H7 (cell line): Measurements from ENCODE around the gene PRRG4. TPM values are rescaled to one million over a fixed set of nuclear protein-coding genes. Genes with fewer than 3 reads are reported as not detected.
A peak's percentile ranks its signal among the peaks of the same experiment; 100 is the strongest.
"Not testable (repeated sequence)": the region's sequence is repeated elsewhere in the genome, so short reads cannot be mapped to it uniquely, and the experiment has no call there.

Experiments used
- DNase-seq: peaks from one replicate; pipeline ENCODE4 v3.0.0; 2012
- H3K27me3 ChIP-seq: 2 replicates; pipeline ENCODE4 v1.6.0; 2011; ENCODE audit warnings: mild to moderate bottlenecking, low read length; ENCODE audit not compliant: control insufficient read depth, insufficient read depth
- H3K36me3 ChIP-seq: replicated peaks from 2 replicates; pipeline ENCODE4 v1.5.1; 2011; ENCODE audit warnings: low read length; ENCODE audit not compliant: control insufficient read depth, insufficient read depth
- H3K4me3 ChIP-seq: 2 replicates; pipeline ENCODE4 v1.5.1; 2011; ENCODE audit warnings: low read depth, mild to moderate bottlenecking, control low read depth, low read length, moderate library complexity; ENCODE audit not compliant: insufficient read depth
- total RNA-seq: library from RNA; depleted of rRNA; stranded (reverse); fragments of >200 nt; shearing (Covaris generic); gene quantifications from 2 replicates; pipeline ENCODE4 v1.2.3, GENCODE V29; 2014

The PRRG4 gene
- total RNA-seq, 1 experiment from 2014 or later: 0.35 TPM

DNA sequence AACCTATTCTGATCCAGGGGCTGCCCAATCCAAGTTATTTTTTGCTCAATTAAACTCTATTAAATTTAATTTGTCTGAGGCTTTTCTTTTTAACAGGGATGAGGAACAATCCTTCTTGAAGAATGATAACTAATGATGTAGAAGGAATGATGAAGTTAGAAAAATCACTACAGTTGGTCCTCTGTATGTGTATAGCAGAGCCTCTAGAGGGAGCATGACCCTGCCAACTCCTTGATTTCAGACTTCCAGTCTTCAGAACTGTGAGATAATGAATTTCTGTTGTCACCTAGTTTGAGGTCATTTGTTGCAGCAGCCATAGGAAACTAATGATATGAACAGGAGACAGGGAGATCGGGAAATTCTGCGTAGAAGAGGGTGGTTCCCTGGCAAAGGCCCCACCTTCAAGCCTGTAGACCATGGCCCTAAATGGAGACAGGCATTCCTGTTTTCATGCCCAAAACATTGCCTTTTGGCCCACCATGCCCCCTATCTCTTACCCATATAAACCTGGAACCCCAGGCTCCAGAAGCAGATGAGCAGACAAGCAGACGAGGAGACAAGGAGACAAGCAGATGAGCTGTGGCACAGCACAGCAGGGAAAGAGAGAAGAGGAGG is 55.1 kb downstream of the PRRG4 start:
- DNase-seq: peak; percentile 29

GRCh38 chr11:32885556-32885955 is 55.8 kb downstream of the PRRG4 start:
- Histone ChIP-seq H3K27me3 (no peaks in the 10 kb centered on the region), H3K36me3 (no peaks in the 10 kb centered on the region), H3K4me3 (no peak overlapping the region)
- no peak for DNase-seq

More for the DNA sequence above, 55.1 kb downstream of the PRRG4 start:
- no peaks in the 10 kb centered on the region for H3K27me3 ChIP-seq
- H3K4me3 ChIP-seq: no peak overlapping the region
- no peaks in the 10 kb centered on the region for H3K36me3 ChIP-seq

DNA sequence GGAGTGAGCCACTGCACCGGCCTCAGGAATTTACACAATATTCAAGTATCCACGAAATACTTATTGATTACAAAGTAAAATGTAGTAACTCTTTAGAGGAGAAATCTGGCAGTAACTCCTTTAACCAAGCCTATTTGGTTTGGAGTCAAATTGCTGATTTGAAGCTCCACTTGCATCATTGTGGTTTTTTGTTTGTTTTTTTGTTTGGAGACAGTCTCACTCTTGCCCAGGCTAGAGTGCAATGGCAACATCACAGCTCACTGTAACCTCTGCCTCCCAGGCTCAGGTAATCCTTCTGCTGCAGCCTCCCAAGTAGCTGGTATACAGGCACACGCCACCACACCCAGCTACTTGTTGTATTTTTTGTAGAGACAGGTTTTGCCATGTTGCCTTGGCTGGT is 56.5 kb downstream of the PRRG4 start:
- H3K27me3 ChIP-seq: no peaks in the 10 kb centered on the region
- H3K36me3 ChIP-seq: no peaks in the 10 kb centered on the region
- no peak for DNase-seq
- H3K4me3 ChIP-seq: no peak overlapping the region

DNA sequence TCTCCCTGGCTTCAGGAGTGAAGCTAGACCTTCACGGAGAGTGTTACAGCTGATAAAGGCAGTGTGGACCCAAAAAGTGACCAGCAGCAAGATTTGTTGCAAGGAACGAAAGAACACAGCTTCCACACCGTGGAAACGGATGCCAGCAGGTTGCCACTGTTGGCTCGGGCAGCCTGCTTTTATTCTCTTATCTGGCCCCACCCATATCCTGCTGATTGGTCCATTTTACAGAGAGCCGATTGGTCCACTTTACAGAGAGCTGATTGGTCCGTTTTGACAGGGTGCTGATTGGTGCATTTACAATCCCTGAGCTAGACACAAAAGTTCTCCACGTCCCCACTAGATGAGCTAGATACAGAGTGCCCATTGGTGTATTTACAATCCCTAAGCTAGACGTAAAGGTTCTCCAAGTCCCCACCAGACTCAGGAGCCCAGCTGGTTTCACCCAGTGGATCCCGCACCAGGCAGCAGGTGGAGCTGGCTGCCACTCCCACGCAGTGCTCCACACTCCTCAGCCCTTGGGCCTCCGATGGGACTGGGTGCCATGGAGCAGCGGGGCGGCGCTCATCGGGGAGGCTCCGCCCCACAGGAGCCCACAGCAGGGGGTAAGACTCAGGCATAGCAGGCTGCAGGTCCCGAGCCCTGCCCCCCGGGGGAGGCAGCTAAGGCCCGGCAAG is 58.1 kb downstream of the PRRG4 start:
- DNase-seq, H3K36me3 ChIP-seq, H3K4me3 ChIP-seq, H3K27me3 ChIP-seq: not testable (repeated sequence)

- H3K36me3 ChIP-seq, H3K27me3 ChIP-seq, DNase-seq, H3K4me3 ChIP-seq: not testable (repeated sequence)
Observed at GRCh38 chr11:32888384-32888710, 58.6 kb downstream of the PRRG4 start.

GRCh38 chr11:32888805-32889204 is 59.1 kb downstream of the PRRG4 start:
- H3K4me3 ChIP-seq: no peak overlapping the region
- H3K27me3 ChIP-seq: no peaks in the 10 kb centered on the region
- no peaks in the 10 kb centered on the region for H3K36me3 ChIP-seq
- no peak for DNase-seq

GRCh38 chr11:32890843-32891656 is 61.3 kb downstream of the PRRG4 start:
- Histone ChIP-seq H3K36me3 (no peaks in the 10 kb centered on the region), H3K4me3 (peak overlapping the region; percentile 87; the same call in 1 of the 2 replicates)
- DNase-seq: peak; percentile 68

DNA sequence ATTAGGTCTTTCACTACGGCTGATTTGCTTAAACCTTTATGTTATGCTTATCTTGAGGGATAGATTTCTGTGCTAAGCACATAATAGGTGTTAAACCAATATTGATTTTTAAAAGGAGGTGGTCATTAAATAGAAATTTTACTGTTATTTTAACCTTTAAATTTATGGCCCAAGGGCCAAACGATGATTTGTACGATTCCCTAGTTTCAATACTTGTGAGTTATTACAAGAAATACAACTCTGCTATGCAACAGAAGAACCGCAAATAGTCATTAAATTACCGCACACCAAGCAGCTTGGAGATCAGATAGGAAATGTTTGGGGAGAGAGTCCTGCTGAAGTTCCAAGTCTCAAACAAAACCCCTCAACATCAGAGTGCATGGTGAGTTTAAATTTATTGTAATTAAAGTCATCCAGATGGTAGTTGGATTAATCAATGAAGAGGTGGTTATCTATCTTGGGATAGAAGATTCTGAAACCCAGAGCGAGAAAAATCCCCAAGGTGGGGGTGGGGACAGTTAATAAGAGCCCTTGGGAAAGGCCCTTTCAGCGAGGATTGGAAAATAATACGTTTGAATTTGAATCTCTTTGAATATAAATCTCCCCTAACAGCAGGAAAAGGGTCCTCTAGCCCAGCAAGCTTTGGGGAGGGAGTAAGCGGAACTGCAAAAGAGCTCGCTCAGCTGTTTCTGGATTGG is 62.1 kb downstream of the PRRG4 start:
- Histone ChIP-seq H3K27me3 (no peaks in the 10 kb centered on the region), H3K36me3 (no peaks in the 10 kb centered on the region), H3K4me3 (peak overlapping the region; percentile 87)
- DNase-seq: peak; percentile 67

More at GRCh38 chr11:32890843-32891656, 61.3 kb downstream of the PRRG4 start:
- H3K27me3 ChIP-seq: no peaks in the 10 kb centered on the region

- no peaks in the 10 kb centered on the region for H3K27me3 ChIP-seq
- peak; percentile 94 for DNase-seq
- peak within 1 kb of the TSS; percentile 87 for H3K4me3 ChIP-seq
- no peaks in the 10 kb centered on the region; the same call in 1 of the 2 replicates for H3K36me3 ChIP-seq
Observed at GRCh38 chr11:32892355-32893092, 62.8 kb downstream of the PRRG4 start, which contains the start of gene QSER1. Gene QSER1 (plus strand): TSS chr11:32892811. CDS start chr11:32893126, 315 bp downstream.

DNA sequence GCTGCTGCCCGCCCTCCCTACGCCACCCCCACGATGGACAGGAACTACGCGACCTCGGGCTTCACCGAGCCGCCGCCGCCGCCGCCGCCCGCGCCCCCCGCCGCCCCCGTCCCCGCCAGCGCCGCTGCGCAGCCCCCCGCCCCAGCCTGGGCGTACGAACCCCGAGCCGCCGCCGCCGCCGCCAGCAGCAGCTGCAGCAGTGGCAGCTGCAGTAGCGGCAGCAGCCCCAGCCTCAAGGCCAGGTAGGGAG is 63.3 kb downstream of the PRRG4 start:
- no peak for DNase-seq
- Histone ChIP-seq H3K4me3 (peak overlapping the region; percentile 87), H3K36me3 (no peaks in the 10 kb centered on the region; the same call in 1 of the 2 replicates), H3K27me3 (no peaks in the 10 kb centered on the region)

- H3K36me3 ChIP-seq: no peaks in the 10 kb centered on the region; the same call in 1 of the 2 replicates
- DNase-seq: peak; percentile 86
- no peaks in the 10 kb centered on the region for H3K27me3 ChIP-seq
- H3K4me3 ChIP-seq: peak overlapping the region; percentile 87
Observed at GRCh38 chr11:32893343-32894148, 63.8 kb downstream of the PRRG4 start.

GRCh38 chr11:32894149-32894827 is 64.6 kb downstream of the PRRG4 start:
- Histone ChIP-seq H3K27me3 (no peaks in the 10 kb centered on the region), H3K4me3 (peak overlapping the region; percentile 87), H3K36me3 (no peaks in the 10 kb centered on the region; the same call in 1 of the 2 replicates)
- DNase-seq: peak; percentile 68

GRCh38 chr11:32894921-32895320 is 65.2 kb downstream of the PRRG4 start:
- Histone ChIP-seq H3K4me3 (peak overlapping the region; percentile 87), H3K36me3 (peaks cover 5% of the 10 kb centered on the region; the same call in 1 of the 2 replicates), H3K27me3 (no peaks in the 10 kb centered on the region)
- DNase-seq: no peak
